ENCODE results near the gene UBQLN3. TPM values are rescaled to one million over a fixed set of nuclear protein-coding genes. Genes with fewer than 3 reads are reported as not detected.

The UBQLN3 gene
- total RNA-seq, 1 donor from 2014 or later: not detected

GRCh38 chr11:5499671-5500070 lies 10.1 kb downstream of the UBQLN3 start:
- no peak overlapping the region for H3K27ac Mint-ChIP-seq (ENCODE audit: unreplicated experiment)
- H3K27me3 Mint-ChIP-seq (ENCODE audit: unreplicated experiment): peaks cover 12% of the 10 kb centered on the region
- no peaks in the 10 kb centered on the region for H3K4me1 Mint-ChIP-seq (ENCODE audit: unreplicated experiment)
- no peak for DNase-seq (ENCODE audit: extremely low spot score, unreplicated experiment)
- no peak overlapping the region for H3K4me3 Mint-ChIP-seq (ENCODE audit: unreplicated experiment)
- no peaks in the 10 kb centered on the region for H3K36me3 Mint-ChIP-seq (ENCODE audit: unreplicated experiment)
- no peaks in the 10 kb centered on the region for H3K9me3 Mint-ChIP-seq (ENCODE audit: unreplicated experiment)
- no peak for TF ChIP-seq CTCF (IDR thresholded peaks at IDR 0.05)

GRCh38 chr11:5489576-5490357 lies 20.0 kb downstream of the UBQLN3 start:
- H3K27me3 Mint-ChIP-seq (ENCODE audit: unreplicated experiment): peaks cover 16% of the 10 kb centered on the region
- H3K36me3 Mint-ChIP-seq (ENCODE audit: unreplicated experiment): no peaks in the 10 kb centered on the region
- no peak overlapping the region for H3K27ac Mint-ChIP-seq (ENCODE audit: unreplicated experiment)
- no peak for TF ChIP-seq CTCF (IDR thresholded peaks at IDR 0.05)
- H3K4me1 Mint-ChIP-seq (ENCODE audit: unreplicated experiment): no peaks in the 10 kb centered on the region
- H3K9me3 Mint-ChIP-seq (ENCODE audit: unreplicated experiment): no peaks in the 10 kb centered on the region
- no peak overlapping the region for H3K4me3 Mint-ChIP-seq (ENCODE audit: unreplicated experiment)
- DNase-seq (ENCODE audit: extremely low spot score, unreplicated experiment): no peak

- no peaks in the 10 kb centered on the region for H3K36me3 Mint-ChIP-seq (ENCODE audit: unreplicated experiment)
- no peak overlapping the region for H3K4me3 Mint-ChIP-seq (ENCODE audit: unreplicated experiment)
- DNase-seq (ENCODE audit: extremely low spot score, unreplicated experiment): no peak
- H3K9me3 Mint-ChIP-seq (ENCODE audit: unreplicated experiment): no peaks in the 10 kb centered on the region
- H3K4me1 Mint-ChIP-seq (ENCODE audit: unreplicated experiment): no peaks in the 10 kb centered on the region
- TF ChIP-seq CTCF (IDR thresholded peaks at IDR 0.05): no peak
- H3K27me3 Mint-ChIP-seq (ENCODE audit: unreplicated experiment): peaks cover 12% of the 10 kb centered on the region
- H3K27ac Mint-ChIP-seq (ENCODE audit: unreplicated experiment): no peak overlapping the region
Observed at GRCh38 chr11:5488798-5489399, 20.9 kb downstream of the UBQLN3 start.

GRCh38 chr11:5488385-5488784 lies 21.4 kb downstream of the UBQLN3 start, which contains the start of gene OR52D1:
OR52D1 (plus strand) TSS chr11:5488685; CDS start chr11:5488707, 22 bp downstream.
- DNase-seq (ENCODE audit: extremely low spot score, unreplicated experiment): no peak
- Mint-ChIP-seq H3K27me3 (ENCODE audit: unreplicated experiment) (peaks cover 11% of the 10 kb centered on the region), H3K4me3 (ENCODE audit: unreplicated experiment) (no peak within 1 kb of the TSS), H3K27ac (ENCODE audit: unreplicated experiment) (no peak within 1 kb of the TSS), H3K36me3 (ENCODE audit: unreplicated experiment) (no peaks in the 10 kb centered on the region), H3K4me1 (ENCODE audit: unreplicated experiment) (no peaks in the 10 kb centered on the region), H3K9me3 (ENCODE audit: unreplicated experiment) (no peaks in the 10 kb centered on the region)
- no peak for TF ChIP-seq CTCF (IDR thresholded peaks at IDR 0.05)

DNA sequence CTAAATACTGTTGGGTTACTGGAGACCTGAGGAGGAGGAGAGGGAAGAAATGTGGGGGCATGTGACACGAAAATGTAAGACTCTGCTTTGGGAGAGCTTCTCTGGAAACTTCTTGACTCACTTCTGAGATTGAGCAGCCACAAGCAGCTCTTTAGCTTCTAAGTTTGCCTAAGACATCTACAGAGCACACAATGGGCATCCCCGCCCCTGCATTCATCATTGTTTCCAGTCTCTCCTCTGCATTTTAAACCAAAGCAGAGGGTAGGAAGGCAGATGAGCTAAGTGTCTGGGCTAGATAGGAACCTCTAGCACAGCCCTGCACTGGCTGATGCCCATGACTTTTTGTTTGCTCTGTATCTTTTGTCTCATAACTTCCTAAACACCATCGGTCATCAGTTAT lies 23.3 kb downstream of the UBQLN3 start:
- no peak for DNase-seq (ENCODE audit: extremely low spot score, unreplicated experiment)
- Mint-ChIP-seq H3K27me3 (ENCODE audit: unreplicated experiment) (peaks cover 3% of the 10 kb centered on the region), H3K9me3 (ENCODE audit: unreplicated experiment) (no peaks in the 10 kb centered on the region), H3K4me1 (ENCODE audit: unreplicated experiment) (no peaks in the 10 kb centered on the region), H3K4me3 (ENCODE audit: unreplicated experiment) (no peak overlapping the region), H3K27ac (ENCODE audit: unreplicated experiment) (no peak overlapping the region), H3K36me3 (ENCODE audit: unreplicated experiment) (no peaks in the 10 kb centered on the region)
- no peak for TF ChIP-seq CTCF (IDR thresholded peaks at IDR 0.05)
